Stimulated activated CD4-positive, alpha-beta T cell treated with anti-CD3 and anti-CD28 coated beads, Interleukin-12 subunit alpha, Interleukin-12 subunit beta, amount 100 ng/mL, for 24 hours (primary cell): Measurements from ENCODE around the gene CWF19L2.
"Not testable (repeated sequence)": the region's sequence is repeated elsewhere in the genome, so short reads cannot be mapped to it uniquely, and the experiment has no call there.

Experiments
- DNase-seq, 2 experiments: peaks; one replicate each; pipeline ENCODE4 v3.0.0-alpha.2; 2020; ENCODE audit warnings: low read depth in 2 of 2

CWF19L2 gene

DNA sequence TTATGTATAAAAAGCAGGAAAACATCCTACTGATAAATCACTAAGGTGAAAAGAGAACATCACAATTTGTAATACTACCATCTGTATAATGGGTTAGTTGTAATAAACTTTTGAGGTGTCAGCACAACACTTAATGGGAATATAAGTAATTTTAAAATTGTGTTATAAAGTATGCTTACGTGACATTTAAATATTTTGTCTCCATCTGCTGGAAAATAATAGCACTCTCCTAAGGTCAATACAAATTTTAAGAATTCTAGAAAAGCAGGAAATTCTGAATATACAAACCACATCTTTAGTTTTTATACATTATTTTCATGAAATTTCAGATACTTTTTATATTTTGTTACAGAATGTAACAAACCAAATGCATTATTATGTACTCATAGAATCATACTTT is 19.5 kb downstream of the CWF19L2 start:
- DNase-seq, result no peak

DNA sequence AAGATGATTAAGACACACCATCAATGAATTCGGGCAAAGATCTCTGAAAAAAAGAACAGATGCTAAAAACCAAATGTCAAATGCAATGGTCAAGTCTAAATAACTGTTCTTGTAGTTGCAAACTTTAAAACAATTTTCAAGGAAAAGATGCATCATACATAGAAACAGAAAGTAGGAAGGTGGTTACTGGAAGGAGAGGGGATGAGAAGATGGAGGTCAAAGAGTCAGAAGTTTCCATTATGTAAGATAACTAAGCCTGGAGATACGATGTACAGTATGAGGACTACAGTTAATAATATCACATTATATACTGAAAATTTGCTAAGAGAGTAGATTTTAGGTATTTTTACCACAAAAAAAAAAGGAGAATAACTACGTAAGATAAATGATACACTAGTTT is 27.1 kb downstream of the CWF19L2 start:
- DNase-seq, result no peak

DNA sequence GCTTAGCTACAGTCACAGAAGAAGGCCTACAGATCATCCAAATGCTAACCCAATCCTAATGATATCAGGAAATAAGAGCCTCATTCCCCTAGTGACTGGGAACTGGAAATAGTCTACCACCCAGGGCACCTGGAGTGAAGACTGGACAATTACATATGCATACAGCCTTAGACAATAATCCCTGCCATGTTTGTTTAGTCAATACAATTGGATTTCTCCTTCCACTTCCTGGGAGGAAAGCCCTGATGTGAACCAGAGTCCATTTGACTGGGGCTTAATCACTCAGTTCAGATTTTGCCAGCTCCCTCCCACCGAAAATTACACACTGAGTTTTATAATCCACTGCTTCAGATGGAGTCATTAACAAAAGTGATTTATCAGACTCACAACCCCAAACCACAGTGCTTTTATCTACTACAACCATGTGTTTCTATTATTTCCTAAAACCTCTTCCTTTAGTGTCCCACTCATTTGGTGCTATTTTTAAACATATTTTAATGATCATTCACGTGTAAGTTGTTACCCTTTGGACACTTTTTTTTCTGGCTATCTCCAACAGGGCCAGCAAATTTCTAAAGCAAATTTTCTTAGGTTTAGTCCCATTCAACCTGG is 29.9 kb downstream of the CWF19L2 start:
- DNase-seq, result no peak

DNA sequence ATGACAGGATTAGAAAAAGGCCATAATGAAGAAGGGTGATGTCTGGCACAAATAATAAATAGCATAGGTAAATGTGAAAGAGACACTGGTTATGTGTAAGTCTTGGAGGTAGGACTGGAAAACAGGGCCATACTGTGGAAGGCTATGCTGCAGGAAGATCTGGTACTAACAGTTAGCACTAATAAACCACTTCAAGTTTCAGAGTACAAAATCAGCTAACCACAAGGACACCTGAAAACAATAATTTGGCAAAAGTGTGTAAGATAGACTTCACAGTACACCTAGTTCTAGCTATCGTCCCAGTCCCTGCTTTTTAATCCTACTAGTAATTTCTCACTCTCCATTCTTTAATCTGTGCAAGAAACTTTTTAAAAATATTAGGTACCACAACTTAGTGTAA is 44.3 kb downstream of the CWF19L2 start:
- no peak for DNase-seq

DNA sequence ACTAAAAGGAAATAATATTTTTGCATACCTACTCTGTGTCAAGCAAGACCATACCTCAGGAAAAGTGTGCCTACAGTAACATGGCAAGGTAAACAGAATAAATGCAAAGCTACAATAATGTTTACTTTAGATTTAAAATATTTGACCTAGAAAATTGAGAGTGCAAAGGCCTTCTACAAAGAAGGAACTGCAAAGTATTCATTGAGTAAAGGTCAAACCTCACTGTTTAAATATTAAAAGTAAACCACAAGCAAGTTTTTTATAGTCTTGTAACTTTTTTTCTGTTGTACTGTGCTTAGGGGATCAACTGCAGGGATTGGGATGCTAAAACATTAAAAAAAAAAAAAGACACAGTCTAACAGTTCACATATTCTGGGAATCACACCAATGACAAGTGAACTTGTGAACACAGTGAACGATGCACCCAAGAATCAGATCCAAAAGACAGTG is 48.8 kb downstream of the CWF19L2 start:
- no peak for DNase-seq

DNA sequence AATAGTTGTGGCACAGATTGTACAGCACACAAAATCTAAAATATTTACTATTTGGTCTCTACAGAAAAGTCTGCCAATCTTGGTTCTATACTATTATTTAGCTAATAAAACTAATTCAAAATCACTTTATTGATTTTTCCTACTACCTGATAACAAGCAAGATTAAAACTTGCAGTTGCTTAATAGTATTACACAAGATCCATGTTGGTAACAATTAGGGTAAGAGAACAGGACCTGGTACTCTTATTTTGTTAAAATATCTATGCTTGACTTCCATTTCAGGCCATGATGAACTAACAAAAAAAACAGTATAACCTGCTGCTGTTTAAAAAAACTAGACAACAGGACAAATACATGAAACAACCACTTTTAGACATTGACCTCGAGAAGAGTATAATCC is 52.4 kb downstream of the CWF19L2 start:
- DNase-seq, result no peak

DNA sequence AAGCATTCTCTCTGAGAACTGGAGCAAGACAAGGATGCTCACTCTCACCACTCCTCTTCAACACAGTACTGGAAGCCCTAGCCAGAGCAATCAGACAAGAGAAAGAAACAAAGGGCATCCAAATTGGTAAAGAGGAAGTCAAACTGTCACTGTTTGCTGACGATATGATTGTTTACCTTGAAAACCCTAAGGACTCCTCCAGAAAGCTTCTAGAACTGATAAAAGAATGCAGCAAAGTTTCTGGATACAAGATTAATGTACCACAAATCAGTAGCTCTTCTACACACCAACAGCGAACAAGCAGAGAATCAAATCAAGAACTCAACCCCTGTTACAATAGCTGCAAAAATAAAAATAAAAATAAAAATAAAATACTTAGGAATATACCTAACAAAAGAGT is 56.5 kb downstream of the CWF19L2 start:
- not testable (repeated sequence) for DNase-seq

DNA sequence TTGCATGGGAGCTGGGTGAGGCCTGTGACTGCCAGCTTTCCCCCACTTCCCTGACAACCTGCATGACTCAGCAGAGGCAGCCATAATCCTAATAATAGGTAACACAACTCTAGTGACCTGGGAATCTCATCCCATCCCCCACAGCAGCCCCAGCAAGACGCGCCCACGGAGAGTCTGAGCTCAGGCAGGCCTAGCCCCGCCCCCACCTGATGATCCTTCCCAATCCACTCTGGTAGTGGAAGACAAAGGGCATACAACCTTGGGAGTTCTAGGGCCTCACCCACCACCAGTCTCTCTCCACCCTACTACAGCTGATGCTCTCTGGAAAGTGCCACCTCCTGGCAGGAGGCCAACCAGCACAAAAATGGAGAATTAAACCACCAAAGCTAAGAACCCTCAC is 60.3 kb downstream of the CWF19L2 start:
- no peak for DNase-seq

DNA sequence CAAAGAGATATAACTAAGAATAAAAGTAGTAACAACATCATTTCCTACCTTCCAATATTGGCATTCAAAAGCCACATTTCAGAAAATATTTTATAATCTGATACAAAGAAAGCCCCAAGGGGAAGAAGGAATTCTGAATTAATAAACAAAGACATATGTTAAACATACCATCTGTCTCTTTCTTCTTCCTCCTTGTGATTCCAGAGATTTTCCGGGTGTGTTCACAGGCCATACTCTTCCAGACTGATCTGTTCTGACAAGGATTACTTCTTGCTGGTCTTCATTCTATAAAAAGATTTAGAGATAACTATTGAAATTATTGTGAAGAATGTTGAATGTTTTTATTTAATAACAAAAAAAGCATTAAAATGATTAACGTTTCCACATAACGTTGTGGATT is 65.0 kb downstream of the CWF19L2 start:
- DNase-seq, result no peak

DNA sequence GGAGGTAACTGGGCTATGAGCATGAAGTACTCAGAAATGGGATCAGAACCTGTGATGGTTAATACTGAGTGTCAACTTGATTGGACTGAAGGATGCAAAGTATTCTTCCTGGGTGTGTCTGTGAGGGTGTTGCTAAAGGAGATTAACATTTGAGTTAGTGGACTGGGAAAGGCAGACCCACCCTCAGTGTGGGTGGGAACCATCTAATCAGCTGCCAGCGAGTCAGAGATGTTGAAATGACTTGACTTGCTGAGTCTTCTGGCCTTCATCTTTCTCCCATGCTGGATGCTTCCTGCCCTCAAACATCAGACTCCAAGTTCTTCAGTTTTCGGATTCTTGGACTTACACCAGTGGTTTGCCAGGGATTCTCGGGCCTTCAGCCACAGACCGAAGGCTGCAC is 66.9 kb downstream of the CWF19L2 start:
- DNase-seq, result not testable (repeated sequence)

DNA sequence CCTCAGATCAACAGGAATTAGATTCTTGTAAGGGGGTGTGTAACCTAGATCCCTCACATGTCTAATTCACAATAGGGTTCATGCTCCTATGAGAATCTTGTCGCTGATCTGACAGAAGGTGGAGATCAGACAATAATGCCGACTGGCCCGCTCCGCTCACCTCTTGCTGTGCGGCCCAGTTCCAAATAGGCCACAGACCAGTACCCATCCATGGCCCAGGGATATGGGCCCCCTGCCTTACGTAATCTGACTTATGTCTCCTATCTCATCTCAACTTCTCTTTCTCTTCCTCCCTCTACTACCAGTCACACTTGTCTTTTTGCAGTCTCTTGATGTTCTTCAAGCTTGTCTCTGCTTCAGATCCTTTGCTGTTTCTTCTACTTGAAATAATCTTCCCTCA is 70.0 kb downstream of the CWF19L2 start:
- DNase-seq, result no peak

DNA sequence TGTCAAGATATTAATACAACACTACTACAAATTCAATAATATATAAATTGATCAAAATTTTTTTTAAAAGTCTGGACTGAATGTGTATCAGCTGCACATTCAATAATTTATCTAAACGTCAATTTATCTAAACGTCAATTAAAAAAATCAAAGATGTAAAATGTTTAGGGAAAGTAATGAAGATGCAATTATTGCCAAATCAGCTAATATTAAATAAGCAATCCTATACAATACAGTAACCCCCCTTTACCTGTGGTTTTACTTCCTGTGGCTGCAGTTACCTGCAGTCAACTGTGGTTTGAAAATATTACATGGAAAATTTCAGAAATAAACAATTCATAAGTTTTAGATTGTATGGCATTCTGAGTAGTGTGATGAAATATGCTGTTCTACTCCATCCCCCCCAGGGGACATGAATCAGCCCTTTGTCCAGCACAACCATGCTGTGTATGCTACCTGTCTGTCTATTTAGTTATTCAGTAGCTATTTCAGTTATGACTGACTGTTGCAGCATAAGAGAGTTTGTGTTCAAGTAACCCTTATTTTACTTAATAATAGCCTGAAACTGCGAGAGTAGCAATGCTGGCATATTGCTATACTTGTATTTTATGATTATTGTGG is 72.2 kb downstream of the CWF19L2 start:
- no peak for DNase-seq

DNA sequence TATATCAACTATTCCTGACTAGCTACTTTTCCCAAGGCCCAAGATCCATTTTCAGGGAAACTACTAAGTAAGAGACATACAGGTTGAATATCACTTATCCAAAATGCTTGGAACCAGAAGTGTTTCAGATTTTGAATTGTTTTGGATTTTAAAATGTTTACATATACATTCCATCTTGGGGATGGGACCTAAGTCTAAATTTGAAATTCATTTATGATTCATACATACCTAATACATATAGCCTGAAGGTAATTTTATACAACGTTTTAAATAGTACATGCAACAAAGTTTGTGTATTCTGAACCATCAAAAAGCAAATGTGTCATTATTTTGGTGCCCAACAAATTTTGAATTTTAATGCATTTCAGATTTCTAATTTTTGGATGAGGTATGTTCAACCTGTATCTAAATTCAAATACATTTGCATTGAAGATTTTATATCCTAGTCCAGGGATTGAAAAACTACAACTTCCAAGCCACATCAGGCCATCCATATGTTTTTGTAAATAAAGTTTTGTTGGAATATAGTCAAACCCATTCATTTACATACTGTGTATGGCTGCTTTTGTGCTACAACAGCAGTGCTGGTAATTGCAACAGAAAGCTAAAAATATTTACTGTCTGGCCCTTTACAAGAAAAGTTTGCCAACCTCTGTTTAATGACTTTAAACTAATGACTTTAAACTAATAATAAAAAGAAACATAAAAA is 73.3 kb downstream of the CWF19L2 start:
- DNase-seq, result no peak

DNA sequence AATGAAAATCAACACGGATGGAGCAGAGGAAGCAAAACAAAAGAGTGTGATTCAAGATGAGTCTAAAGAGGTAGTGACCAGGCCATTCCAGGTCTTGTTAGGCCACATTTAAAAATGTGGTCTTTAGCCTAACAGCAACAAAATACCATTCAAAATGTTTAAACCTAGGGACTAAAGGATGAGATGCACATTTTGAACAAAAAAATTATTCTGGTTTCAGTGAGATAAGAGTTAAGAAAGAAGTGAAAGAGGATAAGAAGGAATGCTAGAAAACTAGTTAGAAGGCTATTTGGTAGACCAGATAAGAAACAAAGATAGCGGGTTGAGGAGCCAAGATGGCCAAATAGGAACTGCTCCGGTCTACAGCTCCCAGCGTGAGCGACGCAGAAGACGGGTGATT is 85.2 kb downstream of the CWF19L2 start:
- DNase-seq, result no peak

DNA sequence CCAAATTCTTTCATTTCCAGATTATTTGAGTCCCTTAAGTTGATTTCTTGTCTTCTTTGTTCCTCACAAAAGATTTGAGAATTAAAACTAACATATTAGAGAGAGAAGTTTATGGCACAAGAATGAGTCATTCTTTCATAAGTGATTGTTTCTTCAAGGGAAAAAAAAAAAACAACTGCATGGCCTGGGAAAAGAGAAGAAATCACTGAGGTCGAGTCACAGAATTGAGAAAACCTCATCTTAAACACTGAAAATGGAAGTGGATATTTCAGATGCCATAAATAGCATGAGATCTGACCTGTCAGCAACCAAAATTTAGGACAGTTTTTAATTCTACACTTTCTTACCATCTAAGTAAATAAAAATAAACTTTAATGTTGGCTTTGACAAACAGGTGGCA is 87.2 kb downstream of the CWF19L2 start:
- no peak for DNase-seq

DNA sequence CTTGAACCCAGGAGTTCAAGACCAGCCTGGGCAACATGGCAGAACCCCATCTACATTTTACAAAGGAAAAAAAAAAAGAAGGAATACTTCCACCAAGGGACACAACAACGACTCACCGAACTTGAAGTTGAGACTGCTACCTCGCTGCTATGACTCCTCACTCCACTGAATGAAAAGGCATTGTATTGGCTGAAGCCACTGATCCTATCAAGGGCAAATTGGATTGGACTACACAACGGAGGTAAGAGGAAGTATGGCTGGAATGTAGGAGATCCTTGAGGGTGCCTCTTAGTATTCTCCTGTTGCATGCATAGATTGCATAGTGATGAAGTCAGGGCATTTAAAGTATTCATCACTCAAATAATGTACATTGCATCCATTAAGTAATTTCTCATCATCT is 97.9 kb downstream of the CWF19L2 start:
- no peak for DNase-seq

DNA sequence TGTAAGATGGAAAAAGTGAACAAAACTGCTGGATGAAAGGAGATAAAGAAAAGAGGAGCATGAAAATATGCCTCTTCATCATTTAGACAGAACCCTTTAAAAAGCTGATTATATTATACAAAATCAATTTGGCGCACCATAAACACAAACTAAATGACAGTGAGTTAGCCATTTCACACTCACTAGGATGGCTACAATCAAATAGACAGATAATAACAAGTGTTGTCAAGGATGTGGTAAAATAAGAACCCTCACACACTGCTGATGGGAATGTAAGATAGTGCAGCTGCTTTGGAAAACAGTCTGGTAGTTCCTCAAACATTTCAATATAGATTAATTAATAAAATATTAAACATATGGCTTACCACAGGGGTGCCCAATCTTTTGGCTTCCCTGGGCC is 99.7 kb downstream of the CWF19L2 start:
- no peak for DNase-seq

DNA sequence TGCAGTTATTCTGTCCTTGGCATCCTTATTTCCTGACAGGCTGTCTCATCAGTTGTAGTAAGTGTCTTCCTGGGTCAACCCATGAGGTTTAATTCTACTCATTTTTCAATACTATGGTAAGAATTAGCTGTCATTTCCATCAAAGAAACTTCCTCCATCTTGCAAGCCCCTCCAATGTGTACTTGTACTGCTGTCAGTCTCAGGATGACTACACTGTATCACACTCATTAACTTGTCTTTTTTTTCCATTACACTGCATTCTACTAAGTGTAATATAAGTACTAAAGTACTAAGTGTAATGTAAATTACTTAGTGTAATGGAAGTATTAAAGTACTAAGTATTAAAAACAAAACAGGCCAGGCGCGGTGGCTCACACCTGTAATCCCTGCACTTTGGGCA is 102.8 kb downstream of the CWF19L2 start:
- no peak for DNase-seq

DNA sequence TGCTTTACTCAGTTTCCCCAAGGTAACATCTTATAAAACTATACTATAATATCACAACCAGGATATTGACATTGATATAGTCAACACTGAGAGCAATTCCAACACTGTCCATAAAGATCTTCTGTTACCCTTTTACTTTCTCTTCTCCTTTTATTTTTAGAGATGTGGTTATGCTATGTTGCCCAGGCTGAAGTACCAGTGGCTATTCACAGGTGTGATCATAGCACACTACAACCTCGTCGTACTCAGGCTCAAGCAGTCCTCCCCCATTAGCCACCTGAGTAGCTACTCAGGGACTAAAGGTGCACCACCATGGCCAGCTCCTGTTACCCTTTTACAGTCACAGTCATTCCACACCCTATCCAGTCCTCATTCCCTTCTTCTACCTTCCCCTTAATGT is 119.7 kb downstream of the CWF19L2 start:
- DNase-seq, result no peak

DNA sequence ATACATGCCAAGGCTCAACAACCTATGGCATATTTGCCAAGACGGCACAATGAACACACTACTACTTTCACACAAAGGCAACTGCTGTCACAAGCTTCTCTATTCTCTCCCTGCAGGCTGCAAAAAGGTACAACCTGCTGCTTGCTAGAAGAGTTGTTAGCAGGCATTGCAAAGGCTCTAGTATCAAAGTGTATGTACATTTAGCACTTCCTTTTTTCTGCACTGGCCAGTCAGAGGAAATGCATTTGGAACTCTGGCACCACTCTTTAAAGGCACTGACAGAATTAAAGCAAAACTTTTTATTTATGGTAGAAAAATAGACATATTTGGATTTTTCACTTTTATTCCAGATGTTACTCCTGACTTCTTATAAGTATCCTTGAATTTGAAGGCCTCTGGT is 125.9 kb downstream of the CWF19L2 start:
- no peak for DNase-seq

DNA sequence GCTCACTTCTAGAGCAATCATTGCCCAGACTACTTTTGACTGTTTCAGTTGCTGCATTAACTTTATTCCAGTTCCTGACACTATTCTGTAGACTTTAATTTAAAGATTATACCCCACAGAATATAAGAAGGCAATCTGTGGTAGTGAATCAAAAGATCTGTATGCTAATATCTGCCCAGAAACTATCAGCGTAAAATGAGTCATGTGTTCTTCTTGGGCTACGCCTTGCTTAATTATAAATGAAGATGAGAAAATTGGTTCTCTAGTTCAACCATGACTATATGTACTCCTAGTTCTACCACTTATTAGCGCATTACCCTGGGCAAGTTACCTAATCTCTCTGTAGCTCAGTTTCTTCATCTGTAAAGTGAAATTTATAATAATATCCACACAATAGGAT is 128.5 kb downstream of the CWF19L2 start:
- DNase-seq, result no peak

DNA sequence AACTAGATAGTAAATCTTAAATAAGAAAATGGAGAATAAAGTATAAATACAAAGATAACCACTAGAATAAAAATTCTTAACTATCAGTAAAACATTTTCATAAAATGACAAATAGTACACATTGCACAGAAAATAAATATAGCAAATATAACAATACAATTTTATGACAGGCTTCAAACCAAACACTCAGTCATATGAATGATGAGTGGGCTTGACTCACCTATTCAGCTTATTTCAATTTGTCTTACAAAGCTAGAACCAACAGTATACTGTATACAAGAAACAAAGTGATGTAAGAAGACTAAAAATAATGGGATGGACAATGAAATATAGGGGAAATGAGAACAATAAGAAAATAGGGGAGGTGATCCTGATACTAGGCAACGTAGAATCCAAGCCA is 141.2 kb downstream of the CWF19L2 start:
- no peak for DNase-seq

DNA sequence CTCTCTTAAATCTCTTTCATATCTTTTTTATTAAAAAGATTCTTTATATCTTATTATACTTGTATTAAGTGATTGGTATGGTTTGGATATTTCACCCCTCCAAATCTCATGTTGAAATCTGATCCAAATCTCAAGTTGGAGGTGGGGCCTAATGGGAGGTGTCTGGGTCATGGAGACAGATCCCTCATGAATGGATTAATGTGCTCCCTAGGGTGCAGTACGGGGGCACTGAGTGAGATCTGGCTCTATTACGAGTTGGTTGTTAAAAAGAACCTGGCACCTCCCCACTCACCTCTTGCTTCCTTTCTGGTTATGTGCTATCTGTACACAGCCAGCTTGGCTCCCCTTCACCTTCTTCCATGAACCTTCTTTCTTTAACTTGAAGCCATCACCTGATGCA is 149.6 kb downstream of the CWF19L2 start:
- DNase-seq, result no peak
